ENCODE data around the gene SERINC4. TPM values are rescaled to one million over a fixed set of nuclear protein-coding genes. Genes with fewer than 3 reads are reported as not detected.
A peak's percentile ranks its signal among the peaks of the same experiment; 100 is the strongest.
"Not testable (repeated sequence)": the region's sequence is repeated elsewhere in the genome, so short reads cannot be mapped to it uniquely, and the experiment has no call there.

Gene SERINC4
- total RNA-seq, 1 experiment from 2014 or later: not detected

- in situ Hi-C loops (cut with HindIII; ENCODE audit: low pct_unique_long_range_greater_than_20kb, low sequenced_read_pairs): no loop called here
Measured at GRCh38 chr15:43772624-43773023, 27.4 kb downstream of the SERINC4 start.

DNA sequence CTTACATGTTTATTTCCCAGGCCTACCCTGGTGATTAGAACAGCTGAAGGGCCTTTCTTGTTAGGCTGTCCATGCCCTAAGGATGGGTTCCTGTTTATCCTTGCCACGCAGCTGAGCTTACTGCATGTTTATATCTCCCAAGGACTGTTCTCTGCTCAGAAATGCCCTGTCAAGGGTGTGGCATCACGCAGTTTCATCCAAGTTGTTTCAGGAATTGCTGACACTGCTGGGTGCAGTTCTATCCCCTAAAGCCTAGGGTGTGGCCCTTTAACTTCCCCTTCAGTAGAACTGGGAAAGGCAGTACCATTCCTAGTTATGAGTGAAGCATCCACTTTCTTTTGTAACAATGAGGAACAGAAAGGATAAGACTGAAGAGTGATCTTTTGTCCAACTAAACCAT is 28.2 kb downstream of the SERINC4 start:
- no peak for DNase-seq (ENCODE audit: low read depth)
- in situ Hi-C loops (cut with HindIII; ENCODE audit: low pct_unique_long_range_greater_than_20kb, low sequenced_read_pairs): no loop called here

More at GRCh38 chr15:43772624-43773023, 27.4 kb downstream of the SERINC4 start:
- DNase-seq (ENCODE audit: low read depth): no peak

DNA sequence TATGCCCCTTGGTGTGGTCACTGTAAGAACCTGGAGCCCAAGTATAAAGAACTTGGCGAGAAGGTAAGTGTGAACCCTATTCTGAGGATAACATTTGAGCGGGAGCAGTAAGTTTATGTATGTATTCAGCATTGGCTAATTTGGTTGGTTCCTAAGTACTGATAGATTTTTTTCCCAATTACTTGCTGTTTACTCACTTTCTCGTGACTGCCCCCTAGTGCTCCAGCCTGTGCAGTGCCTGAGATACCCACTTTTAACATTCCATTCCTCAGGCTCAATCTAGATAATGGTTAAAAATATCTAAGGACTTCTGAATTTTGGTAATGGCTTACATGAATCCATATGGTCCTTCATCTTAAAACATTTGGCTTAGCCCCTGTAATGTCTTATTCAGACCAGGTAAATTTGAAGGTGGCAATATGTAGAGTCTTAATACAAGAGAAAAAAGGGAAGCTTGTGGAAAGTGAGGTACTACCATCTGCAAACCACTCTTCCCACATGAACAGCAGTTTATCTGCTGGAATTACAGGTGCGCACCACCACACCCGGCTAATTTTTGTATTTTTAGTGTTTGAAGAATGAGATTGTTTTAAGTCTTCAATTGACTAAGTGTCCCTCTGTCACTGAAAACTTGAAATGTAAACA is 30.3 kb downstream of the SERINC4 start:
- in situ Hi-C loops (cut with HindIII; ENCODE audit: low pct_unique_long_range_greater_than_20kb, low sequenced_read_pairs): no loop called here
- peak; percentile 41 for DNase-seq (ENCODE audit: low read depth)

- in situ Hi-C loops (cut with HindIII; ENCODE audit: low pct_unique_long_range_greater_than_20kb, low sequenced_read_pairs): no loop called here
Measured at GRCh38 chr15:43763819-43764446, 36.1 kb downstream of the SERINC4 start.

DNA sequence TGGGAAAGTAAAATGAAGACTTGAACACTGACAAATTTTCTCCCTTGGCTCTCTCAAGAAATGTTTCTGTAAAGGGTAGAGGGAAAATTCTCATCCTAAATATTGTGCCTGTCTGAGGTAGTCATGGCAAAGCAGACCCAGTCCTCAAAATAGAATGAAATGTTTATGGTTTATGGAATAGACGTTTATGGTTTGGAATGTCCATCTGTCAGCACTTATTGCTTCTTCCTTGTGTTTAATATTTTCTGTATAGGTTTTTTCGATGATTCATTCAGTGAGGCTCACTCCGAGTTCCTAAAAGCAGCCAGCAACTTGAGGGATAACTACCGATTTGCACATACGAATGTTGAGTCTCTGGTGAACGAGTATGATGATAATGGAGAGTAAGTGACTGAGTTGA is 37.2 kb downstream of the SERINC4 start:
- in situ Hi-C loops (cut with HindIII; ENCODE audit: low pct_unique_long_range_greater_than_20kb, low sequenced_read_pairs): no loop called here
- DNase-seq (ENCODE audit: low read depth): no peak

More at GRCh38 chr15:43763819-43764446, 36.1 kb downstream of the SERINC4 start:
- no peak for DNase-seq (ENCODE audit: low read depth)

- in situ Hi-C loops (cut with HindIII; ENCODE audit: low pct_unique_long_range_greater_than_20kb, low sequenced_read_pairs): loop anchor here (10.0 kb wide), 1 partner anchor 307 kb away; no protein-coding TSS in a partner anchor
- DNase-seq (ENCODE audit: low read depth): no peak
Measured at GRCh38 chr15:43751885-43752284, 48.1 kb downstream of the SERINC4 start.

DNA sequence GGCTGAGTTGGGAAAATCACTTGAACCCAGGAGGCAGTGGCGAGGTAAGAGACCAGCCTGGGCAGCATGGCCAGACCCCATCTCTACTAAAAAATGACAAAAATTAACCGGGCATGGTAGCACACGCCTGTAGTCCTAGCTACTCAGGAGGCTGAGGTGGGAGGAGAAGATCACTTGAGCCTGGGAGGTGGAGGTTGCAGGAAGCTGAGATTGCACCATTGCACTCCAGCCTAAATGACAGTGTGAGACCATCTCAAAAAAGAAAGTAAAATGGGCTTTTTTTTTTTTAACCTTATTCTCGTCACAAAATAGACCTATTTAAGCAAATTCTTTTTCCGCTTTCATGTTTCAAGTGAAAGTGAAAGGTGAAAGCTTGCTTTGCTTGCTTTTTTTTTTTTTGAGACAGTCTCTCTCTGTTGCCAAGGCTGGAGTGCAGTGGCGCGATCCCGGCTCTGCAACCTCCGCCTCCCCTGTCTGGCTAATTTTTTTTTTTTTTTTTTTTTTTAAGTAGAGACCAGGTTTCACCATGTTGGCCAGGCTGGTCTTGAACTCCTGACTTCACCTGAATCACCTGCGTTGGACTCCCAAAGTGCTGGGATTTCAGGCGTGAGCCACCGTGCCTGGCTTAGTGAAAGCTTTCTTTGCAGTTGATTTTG is 50.2 kb downstream of the SERINC4 start:
- in situ Hi-C loops (cut with HindIII; ENCODE audit: low pct_unique_long_range_greater_than_20kb, low sequenced_read_pairs): loop anchor here (10.0 kb wide), 1 partner anchor 305 kb away; no protein-coding TSS in a partner anchor

DNA sequence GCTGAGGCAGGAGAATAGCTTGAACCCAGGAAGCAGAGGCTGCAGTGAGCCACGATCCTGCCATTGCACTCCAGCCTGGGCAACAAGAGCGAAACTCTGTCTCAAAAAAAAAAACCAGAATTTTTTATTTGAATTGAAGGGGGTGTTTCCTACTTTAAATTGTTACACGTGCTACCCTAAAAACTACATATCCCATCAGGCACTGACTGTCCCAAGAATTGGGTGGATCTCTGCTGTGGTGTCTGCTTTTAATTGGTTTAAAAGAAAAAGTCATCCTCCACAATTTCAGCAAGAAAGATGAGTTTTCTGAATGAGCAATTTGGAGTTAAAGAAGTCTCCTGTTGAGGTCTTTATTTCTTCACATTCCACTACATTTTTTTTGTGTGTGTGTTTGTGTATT is 51.6 kb downstream of the SERINC4 start:
- no peak for DNase-seq (ENCODE audit: low read depth)
- in situ Hi-C loops (cut with HindIII; ENCODE audit: low pct_unique_long_range_greater_than_20kb, low sequenced_read_pairs): no loop called here

More for the DNA sequence above, 50.2 kb downstream of the SERINC4 start:
- DNase-seq (ENCODE audit: low read depth): no peak

DNA sequence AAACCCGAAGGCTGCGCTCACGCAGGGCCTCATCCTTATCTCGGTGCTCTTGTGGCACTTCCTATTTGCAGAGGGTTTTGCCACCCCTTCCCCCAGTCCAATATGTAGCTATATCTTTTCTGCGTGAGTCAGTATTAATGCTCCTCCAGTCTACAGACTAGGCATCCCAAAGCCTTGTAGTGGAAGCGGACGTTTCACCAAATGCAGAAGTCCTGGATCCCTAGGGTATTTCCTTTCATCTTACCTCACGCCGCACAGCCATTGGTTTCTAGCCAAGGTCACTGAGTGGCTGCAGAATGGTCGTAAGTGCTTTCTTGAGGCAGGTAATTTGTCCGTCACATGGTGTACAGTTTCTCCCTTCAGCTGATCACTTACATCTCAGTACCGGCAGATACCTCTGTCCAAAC is 53.1 kb downstream of the SERINC4 start:
- peak; percentile 40 for DNase-seq (ENCODE audit: low read depth)
- in situ Hi-C loops (cut with HindIII; ENCODE audit: low pct_unique_long_range_greater_than_20kb, low sequenced_read_pairs): not testable (repeated sequence)

DNA sequence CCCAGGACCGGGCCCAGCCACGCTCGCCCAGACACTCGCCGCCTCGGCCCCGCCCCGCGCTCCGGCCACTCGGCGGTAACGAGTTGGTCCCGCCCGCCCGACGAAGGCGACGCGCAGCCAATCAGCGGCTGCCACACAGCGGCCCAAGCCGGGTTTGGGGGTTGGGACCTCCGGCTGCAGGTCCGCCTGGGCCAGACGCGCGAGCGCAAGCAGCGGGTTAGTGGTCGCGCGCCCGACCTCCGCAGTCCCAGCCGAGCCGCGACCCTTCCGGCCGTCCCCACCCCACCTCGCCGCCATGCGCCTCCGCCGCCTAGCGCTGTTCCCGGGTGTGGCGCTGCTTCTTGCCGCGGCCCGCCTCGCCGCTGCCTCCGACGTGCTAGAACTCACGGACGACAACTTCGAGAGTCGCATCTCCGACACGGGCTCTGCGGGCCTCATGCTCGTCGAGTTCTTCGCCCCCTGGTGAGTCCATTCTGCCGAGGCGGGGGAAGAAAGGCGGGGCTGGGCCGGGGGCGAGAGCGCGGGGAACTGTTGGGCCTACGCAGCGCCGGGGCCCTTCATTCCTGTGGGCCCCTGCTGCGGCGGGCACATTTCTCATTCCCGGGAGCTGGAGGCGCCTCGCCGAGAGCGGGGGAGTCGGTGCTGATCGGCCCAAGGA is 53.6 kb downstream of the SERINC4 start, which contains the start of gene PDIA3:
PDIA3 (plus strand) TSS at position 194 of the 658 bp plus-strand sequence; CDS start at position 296, 102 bp downstream.
- DNase-seq (ENCODE audit: low read depth): peak; percentile 83
- in situ Hi-C loops (cut with HindIII; ENCODE audit: low pct_unique_long_range_greater_than_20kb, low sequenced_read_pairs): not testable (repeated sequence)

Other genes starting within 250 kb of the SERINC4 start
- gene PPIP5K1, start 210.0 kb downstream of the SERINC4 start, total RNA-seq (2014; rRNA removed; shearing (Covaris generic); ENCODE audit: low replicate concordance): 4.5 and 17.6 TPM in 2 replicates
- gene CKMT1B, start 206.2 kb downstream of the SERINC4 start, total RNA-seq (2014; rRNA removed; shearing (Covaris generic); ENCODE audit: low replicate concordance): 12.5 TPM in 1 of 2 replicates, not detected in the other
- gene STRC, start 181.4 kb downstream of the SERINC4 start, total RNA-seq (2014; rRNA removed; shearing (Covaris generic); ENCODE audit: low replicate concordance): not detected in 2 replicates
- gene CATSPER2, start 151.4 kb downstream of the SERINC4 start, total RNA-seq (2014; rRNA removed; shearing (Covaris generic); ENCODE audit: low replicate concordance): 0.37 and 5.8 TPM in 2 replicates
- 0.78 TPM in 1 of 2 replicates, not detected in the other for gene CKMT1A, start 106.4 kb downstream of the SERINC4 start, total RNA-seq (2014; rRNA removed; shearing (Covaris generic); ENCODE audit: low replicate concordance)
- gene PDIA3, start 53.8 kb downstream of the SERINC4 start, total RNA-seq (2014; rRNA removed; shearing (Covaris generic); ENCODE audit: low replicate concordance): 180 and 200 TPM in 2 replicates
- 8.1 and 11.6 TPM in 2 replicates for gene ELL3, start 23.3 kb downstream of the SERINC4 start, total RNA-seq (2014; rRNA removed; shearing (Covaris generic); ENCODE audit: low replicate concordance)
- gene SERF2, start 7.9 kb downstream of the SERINC4 start, total RNA-seq (2014; rRNA removed; shearing (Covaris generic); ENCODE audit: low replicate concordance): 1,425 and 1,758 TPM in 2 replicates
- 0.81 and 3.8 TPM in 2 replicates for gene HYPK, start 379 bp upstream of the SERINC4 start, total RNA-seq (2014; rRNA removed; shearing (Covaris generic); ENCODE audit: low replicate concordance)
- gene MFAP1, start 24.5 kb upstream of the SERINC4 start, total RNA-seq (2014; rRNA removed; shearing (Covaris generic); ENCODE audit: low replicate concordance): 5.3 and 9.5 TPM in 2 replicates
- gene WDR76, start 26.8 kb upstream of the SERINC4 start, total RNA-seq (2014; rRNA removed; shearing (Covaris generic); ENCODE audit: low replicate concordance): 26.6 and 29.6 TPM in 2 replicates

Data from Caki2 (cell line).